ENCODE data around the gene ANKS3.

- no peak for TF ChIP-seq CTCF (conservative IDR thresholded peaks at IDR 0.05; ENCODE audit: low read length)
- no peak for TF ChIP-seq EZH2phosphoT487 (IDR thresholded peaks at IDR 0.05; ENCODE audit: borderline replicate concordance, low read depth, low read length)
These were observed 30.2 kb downstream of the ANKS3 start for GRCh38 chr16:4703906-4704305.
